ENCODE results near the gene ANKRD35.

The ANKRD35 gene

GRCh38 chr1:145886390-145886789 lies 724 bp upstream of the ANKRD35 start:
- TF ChIP-seq, protein P1, sequence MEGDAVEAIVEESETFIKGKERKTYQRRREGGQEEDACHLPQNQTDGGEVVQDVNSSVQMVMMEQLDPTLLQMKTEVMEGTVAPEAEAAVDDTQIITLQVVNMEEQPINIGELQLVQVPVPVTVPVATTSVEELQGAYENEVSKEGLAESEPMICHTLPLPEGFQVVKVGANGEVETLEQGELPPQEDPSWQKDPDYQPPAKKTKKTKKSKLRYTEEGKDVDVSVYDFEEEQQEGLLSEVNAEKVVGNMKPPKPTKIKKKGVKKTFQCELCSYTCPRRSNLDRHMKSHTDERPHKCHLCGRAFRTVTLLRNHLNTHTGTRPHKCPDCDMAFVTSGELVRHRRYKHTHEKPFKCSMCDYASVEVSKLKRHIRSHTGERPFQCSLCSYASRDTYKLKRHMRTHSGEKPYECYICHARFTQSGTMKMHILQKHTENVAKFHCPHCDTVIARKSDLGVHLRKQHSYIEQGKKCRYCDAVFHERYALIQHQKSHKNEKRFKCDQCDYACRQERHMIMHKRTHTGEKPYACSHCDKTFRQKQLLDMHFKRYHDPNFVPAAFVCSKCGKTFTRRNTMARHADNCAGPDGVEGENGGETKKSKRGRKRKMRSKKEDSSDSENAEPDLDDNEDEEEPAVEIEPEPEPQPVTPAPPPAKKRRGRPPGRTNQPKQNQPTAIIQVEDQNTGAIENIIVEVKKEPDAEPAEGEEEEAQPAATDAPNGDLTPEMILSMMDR (IDR thresholded peaks at IDR 0.05; ENCODE audit: extremely low read depth, insufficient read depth, missing control alignments) = no peak
- in situ Hi-C loops (cut with MboI; ENCODE audit: low pct_unique_long_range_greater_than_20kb, low sequenced_read_pairs, unreplicated experiment) = loop anchor here (25.0 kb wide), 1 partner anchor 126 kb away; the partner anchor contains the start of gene HJV
- no peak for DNase-seq (ENCODE audit: low spot score)

GRCh38 chr1:145884675-145885074 lies 991 bp downstream of the ANKRD35 start:
- TF ChIP-seq, protein P1 (IDR thresholded peaks at IDR 0.05; ENCODE audit: extremely low read depth, insufficient read depth, missing control alignments) = no peak
- in situ Hi-C loops (cut with MboI; ENCODE audit: low pct_unique_long_range_greater_than_20kb, low sequenced_read_pairs, unreplicated experiment) = loop anchor here (25.0 kb wide), 1 partner anchor 128 kb away; the partner anchor contains the start of gene HJV
- DNase-seq (ENCODE audit: low spot score) = no peak

- TF ChIP-seq, protein P1 (IDR thresholded peaks at IDR 0.05; ENCODE audit: extremely low read depth, insufficient read depth, missing control alignments) = no peak
- in situ Hi-C loops (cut with MboI; ENCODE audit: low pct_unique_long_range_greater_than_20kb, low sequenced_read_pairs, unreplicated experiment) = loop anchor here (25.0 kb wide), 1 partner anchor 133 kb away; the partner anchor contains the start of gene HJV
- DNase-seq (ENCODE audit: low spot score) = no peak
Observed at GRCh38 chr1:145879775-145880174, 5.9 kb downstream of the ANKRD35 start.

GRCh38 chr1:145878724-145879123 lies 6.9 kb downstream of the ANKRD35 start:
- in situ Hi-C loops (cut with MboI; ENCODE audit: low pct_unique_long_range_greater_than_20kb, low sequenced_read_pairs, unreplicated experiment) = loop anchor here (25.0 kb wide), 1 partner anchor 134 kb away; the partner anchor contains the start of gene HJV
- TF ChIP-seq, protein P1 (IDR thresholded peaks at IDR 0.05; ENCODE audit: extremely low read depth, insufficient read depth, missing control alignments) = no peak
- no peak for DNase-seq (ENCODE audit: low spot score)

DNA sequence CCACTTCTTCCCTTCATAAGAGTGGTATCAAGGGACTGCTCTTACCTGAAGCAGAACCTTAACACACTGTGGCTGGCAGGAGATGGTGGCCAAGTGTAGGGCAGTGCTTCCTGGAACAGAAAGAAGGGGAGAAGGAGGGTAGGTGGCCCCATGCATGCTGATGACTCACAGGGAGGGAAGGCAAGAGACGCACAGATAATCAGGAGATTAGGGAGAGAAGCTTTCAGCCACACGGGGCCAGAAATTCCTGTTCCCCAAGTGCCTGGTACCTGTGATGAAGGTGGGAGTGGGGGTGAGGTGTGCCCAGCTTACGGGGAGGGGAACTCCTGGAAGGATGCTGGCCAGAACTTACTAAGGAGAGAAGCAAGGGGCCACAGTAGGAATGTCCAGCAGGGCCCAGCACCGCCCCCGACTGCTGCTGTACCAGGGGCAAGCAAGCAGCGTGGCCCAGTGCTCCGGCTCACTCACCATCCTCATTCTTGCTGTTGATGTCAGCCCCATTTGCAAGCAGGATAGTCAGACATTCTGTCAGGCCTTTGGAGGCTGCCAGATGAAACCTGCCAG lies 7.7 kb downstream of the ANKRD35 start:
- no peak for DNase-seq (ENCODE audit: low spot score)
- TF ChIP-seq, protein P1 (IDR thresholded peaks at IDR 0.05; ENCODE audit: extremely low read depth, insufficient read depth, missing control alignments) = no peak
- in situ Hi-C loops (cut with MboI; ENCODE audit: low pct_unique_long_range_greater_than_20kb, low sequenced_read_pairs, unreplicated experiment) = loop anchor here (25.0 kb wide), 1 partner anchor 134 kb away; the partner anchor contains the start of gene HJV

GRCh38 chr1:145874646-145875045 lies 11.0 kb downstream of the ANKRD35 start:
- TF ChIP-seq, protein P1 (IDR thresholded peaks at IDR 0.05; ENCODE audit: extremely low read depth, insufficient read depth, missing control alignments) = no peak
- in situ Hi-C loops (cut with MboI; ENCODE audit: low pct_unique_long_range_greater_than_20kb, low sequenced_read_pairs, unreplicated experiment) = loop anchor here (25.0 kb wide), 1 partner anchor 138 kb away; the partner anchor contains the start of gene HJV
- no peak for DNase-seq (ENCODE audit: low spot score)
